Measurements from ENCODE around the gene ELMO1.

ELMO1 gene

GRCh38 chr7:37427276-37427940 lies 21.3 kb downstream of the ELMO1 start:
- Histone ChIP-seq H3K9me3 (ENCODE audit: severe bottlenecking) (no peaks in the 10 kb centered on the region), H3K27me3 (ENCODE audit: insufficient read depth, low read depth, severe bottlenecking) (no peaks in the 10 kb centered on the region), H3K27ac (no peak overlapping the region), H3K4me3 (ENCODE audit: low read depth, low read length) (no peak overlapping the region), H3K36me3 (no peaks in the 10 kb centered on the region)
- TF ChIP-seq CTCF (IDR thresholded peaks at IDR 0.05; ENCODE audit: low read depth, low read length) = no peak
- no peak for DNase-seq

GRCh38 chr7:37425498-37425897 lies 23.2 kb downstream of the ELMO1 start:
- H3K27ac ChIP-seq = no peak overlapping the region
- no peaks in the 10 kb centered on the region for H3K36me3 ChIP-seq
- no peaks in the 10 kb centered on the region for H3K27me3 ChIP-seq (ENCODE audit: insufficient read depth, low read depth, severe bottlenecking)
- TF ChIP-seq CTCF (IDR thresholded peaks at IDR 0.05; ENCODE audit: low read depth, low read length) = no peak
- H3K4me3 ChIP-seq (ENCODE audit: low read depth, low read length) = no peak overlapping the region
- H3K9me3 ChIP-seq (ENCODE audit: severe bottlenecking) = no peaks in the 10 kb centered on the region
- DNase-seq = no peak

GRCh38 chr7:37424995-37425394 lies 23.7 kb downstream of the ELMO1 start:
- no peak for TF ChIP-seq CTCF (IDR thresholded peaks at IDR 0.05; ENCODE audit: low read depth, low read length)
- H3K4me3 ChIP-seq (ENCODE audit: low read depth, low read length) = no peak overlapping the region
- H3K27ac ChIP-seq = no peak overlapping the region
- DNase-seq = no peak
- no peaks in the 10 kb centered on the region for H3K36me3 ChIP-seq
- H3K27me3 ChIP-seq (ENCODE audit: insufficient read depth, low read depth, severe bottlenecking) = no peaks in the 10 kb centered on the region
- no peaks in the 10 kb centered on the region for H3K9me3 ChIP-seq (ENCODE audit: severe bottlenecking)

GRCh38 chr7:37424521-37424920 lies 24.1 kb downstream of the ELMO1 start:
- Histone ChIP-seq H3K27me3 (ENCODE audit: insufficient read depth, low read depth, severe bottlenecking) (no peaks in the 10 kb centered on the region), H3K4me3 (ENCODE audit: low read depth, low read length) (no peak overlapping the region), H3K27ac (no peak overlapping the region), H3K9me3 (ENCODE audit: severe bottlenecking) (no peaks in the 10 kb centered on the region), H3K36me3 (no peaks in the 10 kb centered on the region)
- DNase-seq = no peak
- TF ChIP-seq CTCF (IDR thresholded peaks at IDR 0.05; ENCODE audit: low read depth, low read length) = no peak

- no peak for TF ChIP-seq CTCF (IDR thresholded peaks at IDR 0.05; ENCODE audit: low read depth, low read length)
- Histone ChIP-seq H3K4me3 (ENCODE audit: low read depth, low read length) (no peak overlapping the region), H3K9me3 (ENCODE audit: severe bottlenecking) (no peaks in the 10 kb centered on the region), H3K36me3 (no peaks in the 10 kb centered on the region), H3K27ac (no peak overlapping the region), H3K27me3 (ENCODE audit: insufficient read depth, low read depth, severe bottlenecking) (no peaks in the 10 kb centered on the region)
- DNase-seq = no peak
Observed at GRCh38 chr7:37421861-37422500, 26.7 kb downstream of the ELMO1 start.

Measured in WERI-Rb-1 (cell line).